Measurements from ENCODE around the gene TMEM185A. TPM values are rescaled to one million over a fixed set of nuclear protein-coding genes. Genes with fewer than 3 reads are reported as not detected.

Gene TMEM185A
- total RNA-seq, 2 experiments from 2014 or later, result 6.2 to 14.5 TPM

- POLR2A ChIA-PET, result no interaction called here
Measured at GRCh38 chrX:149639568-149639967, 8.0 kb upstream of the TMEM185A start.

GRCh38 chrX:149638860-149639259, 7.3 kb upstream of the TMEM185A start:
- Histone ChIP-seq H2AFZ (ENCODE audit: low read length) (no peak overlapping the region), H3K79me2 (ENCODE audit: insufficient read depth, low read depth, low read length) (no peaks in the 10 kb centered on the region), H3K4me3 (ENCODE audit: low read depth, low read length, poor library complexity, severe bottlenecking) (no peak overlapping the region), H3K9me3 (ENCODE audit: low read length) (no peaks in the 10 kb centered on the region), H3K36me3 (ENCODE audit: insufficient read depth, low read length) (no peaks in the 10 kb centered on the region), H3K27ac (ENCODE audit: low read depth, low read length, poor library complexity, severe bottlenecking) (no peak overlapping the region), H3K4me2 (ENCODE audit: low read length) (no peak overlapping the region), H4K20me1 (ENCODE audit: insufficient read depth, low read length) (no peaks in the 10 kb centered on the region), H3K4me1 (ENCODE audit: insufficient read depth, low read length, poor library complexity, severe bottlenecking) (no peaks in the 10 kb centered on the region), H3K9me2 (ENCODE audit: insufficient read depth, low read length) (no peaks in the 10 kb centered on the region)
- DNase-seq (ENCODE audit: low spot score), result no peak
- TF ChIP-seq EZH2phosphoT487 (IDR thresholded peaks at IDR 0.05; ENCODE audit: borderline replicate concordance, low read depth, low read length) (no peak), CTCF (conservative IDR thresholded peaks at IDR 0.05; ENCODE audit: low read length) (no peak)
- BruUV-seq (replicated peaks), result no TSS peak
- CTCF ChIA-PET (ENCODE audit: unreplicated experiment), result no interaction called here
- intact Hi-C loops (cut with micrococcal nuclease; ENCODE audit: unreplicated experiment), result no loop called here
- POLR2A ChIA-PET, result interaction anchor here (0.6 kb wide), 1 partner anchor 21 kb away, joined by 3 read pairs; no protein-coding TSS in a partner anchor

More at GRCh38 chrX:149639568-149639967, 8.0 kb upstream of the TMEM185A start:
- TF ChIP-seq EZH2phosphoT487 (IDR thresholded peaks at IDR 0.05; ENCODE audit: borderline replicate concordance, low read depth, low read length), result no peak
- no peak for TF ChIP-seq CTCF (conservative IDR thresholded peaks at IDR 0.05; ENCODE audit: low read length)
- Histone ChIP-seq H3K4me3 (ENCODE audit: low read depth, low read length, poor library complexity, severe bottlenecking) (no peak overlapping the region), H3K79me2 (ENCODE audit: insufficient read depth, low read depth, low read length) (no peaks in the 10 kb centered on the region), H3K27ac (ENCODE audit: low read depth, low read length, poor library complexity, severe bottlenecking) (no peak overlapping the region), H3K4me1 (ENCODE audit: insufficient read depth, low read length, poor library complexity, severe bottlenecking) (no peaks in the 10 kb centered on the region), H3K36me3 (ENCODE audit: insufficient read depth, low read length) (no peaks in the 10 kb centered on the region), H3K9me3 (ENCODE audit: low read length) (no peaks in the 10 kb centered on the region), H4K20me1 (ENCODE audit: insufficient read depth, low read length) (no peaks in the 10 kb centered on the region), H3K4me2 (ENCODE audit: low read length) (no peak overlapping the region), H2AFZ (ENCODE audit: low read length) (no peak overlapping the region), H3K9me2 (ENCODE audit: insufficient read depth, low read length) (no peaks in the 10 kb centered on the region)
- no peak for DNase-seq (ENCODE audit: low spot score)
- CTCF ChIA-PET (ENCODE audit: unreplicated experiment), result no interaction called here
- intact Hi-C loops (cut with micrococcal nuclease; ENCODE audit: unreplicated experiment), result no loop called here
- BruUV-seq (replicated peaks), result no TSS peak

- POLR2A ChIA-PET, result no interaction called here
- peaks cover 19% of the 10 kb centered on the region for H3K4me1 ChIP-seq (ENCODE audit: insufficient read depth, low read length, poor library complexity, severe bottlenecking)
Measured at GRCh38 chrX:149633511-149633910, 1.9 kb upstream of the TMEM185A start.

More at GRCh38 chrX:149633511-149633910, 1.9 kb upstream of the TMEM185A start:
- intact Hi-C loops (cut with micrococcal nuclease; ENCODE audit: unreplicated experiment), result no loop called here
- TF ChIP-seq CTCF (conservative IDR thresholded peaks at IDR 0.05; ENCODE audit: low read length) (no peak), EZH2phosphoT487 (IDR thresholded peaks at IDR 0.05; ENCODE audit: borderline replicate concordance, low read depth, low read length) (no peak)
- Histone ChIP-seq H3K4me2 (ENCODE audit: low read length) (no peak overlapping the region), H4K20me1 (ENCODE audit: insufficient read depth, low read length) (no peaks in the 10 kb centered on the region), H3K4me3 (ENCODE audit: low read depth, low read length, poor library complexity, severe bottlenecking) (no peak overlapping the region), H3K9me2 (ENCODE audit: insufficient read depth, low read length) (no peaks in the 10 kb centered on the region), H2AFZ (ENCODE audit: low read length) (no peak overlapping the region), H3K9me3 (ENCODE audit: low read length) (no peaks in the 10 kb centered on the region), H3K27ac (ENCODE audit: low read depth, low read length, poor library complexity, severe bottlenecking) (no peak overlapping the region), H3K79me2 (ENCODE audit: insufficient read depth, low read depth, low read length) (peaks cover 4% of the 10 kb centered on the region; the same call in 1 of the 2 replicates), H3K36me3 (ENCODE audit: insufficient read depth, low read length) (no peaks in the 10 kb centered on the region)
- DNase-seq (ENCODE audit: low spot score), result no peak
- CTCF ChIA-PET (ENCODE audit: unreplicated experiment), result no interaction called here
- BruUV-seq (replicated peaks), result no TSS peak

Data from OCI-LY7 (cell line).